BJ (cell line): ENCODE data around the gene EN1. TPM values are rescaled to one million over a fixed set of nuclear protein-coding genes. Genes with fewer than 3 reads are reported as not detected.

Experiments used
- CTCF ChIA-PET: fragments of 350-600 bp; formaldehyde crosslinking; extraction: SDS; loops from one replicate; lab custom pipeline; 2021; ENCODE audit warnings: antibody characterized with exemption, inconsistent platforms; lab: Yijun Ruan, JAX
- POLR2A ChIA-PET: fragments of 300-600 bp; sonication (Branson Sonifier 250); formaldehyde crosslinking; extraction: SDS; loops from one replicate; lab custom pipeline; 2021; ENCODE audit warnings: antibody characterized with exemption; lab: Charles Lee
- DNase-seq: peaks from one replicate; pipeline ENCODE4 v3.0.0-alpha.2; 2011; ENCODE audit warnings: low read depth
- H3K27me3 ChIP-seq: 2 replicates; pipeline ENCODE4 v1.6.0; 2011; ENCODE audit warnings: low read length; ENCODE audit not compliant: control insufficient read depth, insufficient read depth
- H3K36me3 ChIP-seq: 2 replicates; pipeline ENCODE4 v1.5.1; 2011; ENCODE audit warnings: low read length; ENCODE audit not compliant: control insufficient read depth, insufficient read depth
- H3K4me3 ChIP-seq: 2 replicates; pipeline ENCODE4 v1.5.1; 2011; ENCODE audit warnings: low read depth, mild to moderate bottlenecking, control low read depth, low read length
- polyA minus RNA-seq: library from RNA; depleted of rRNA, polyadenylated mRNA; stranded (reverse); fragments of >200 nt; gene quantifications from 2 replicates; pipeline ENCODE4 v1.2.3, GENCODE V29; 2011; rRNA and poly(A)+ RNA removed
- polyA plus RNA-seq: library from polyadenylated mRNA; depleted of rRNA; stranded (reverse); fragments of >200 nt; gene quantifications from 2 replicates; pipeline ENCODE4 v1.2.3, GENCODE V29; 2011; rRNA removed
- TF ChIP-seq, protein P1 (sequence below): IDR thresholded peaks from 2 replicates; pipeline ENCODE4 v1.5.1; 2011; ENCODE audit warnings: low read depth, mild to moderate bottlenecking, control low read depth, inconsistent platforms, low read length, moderate library complexity; ENCODE audit not compliant: insufficient read depth

EN1 gene
- polyA plus RNA-seq (not detected in 2 replicates), polyA minus RNA-seq (not detected in 2 replicates)

DNA sequence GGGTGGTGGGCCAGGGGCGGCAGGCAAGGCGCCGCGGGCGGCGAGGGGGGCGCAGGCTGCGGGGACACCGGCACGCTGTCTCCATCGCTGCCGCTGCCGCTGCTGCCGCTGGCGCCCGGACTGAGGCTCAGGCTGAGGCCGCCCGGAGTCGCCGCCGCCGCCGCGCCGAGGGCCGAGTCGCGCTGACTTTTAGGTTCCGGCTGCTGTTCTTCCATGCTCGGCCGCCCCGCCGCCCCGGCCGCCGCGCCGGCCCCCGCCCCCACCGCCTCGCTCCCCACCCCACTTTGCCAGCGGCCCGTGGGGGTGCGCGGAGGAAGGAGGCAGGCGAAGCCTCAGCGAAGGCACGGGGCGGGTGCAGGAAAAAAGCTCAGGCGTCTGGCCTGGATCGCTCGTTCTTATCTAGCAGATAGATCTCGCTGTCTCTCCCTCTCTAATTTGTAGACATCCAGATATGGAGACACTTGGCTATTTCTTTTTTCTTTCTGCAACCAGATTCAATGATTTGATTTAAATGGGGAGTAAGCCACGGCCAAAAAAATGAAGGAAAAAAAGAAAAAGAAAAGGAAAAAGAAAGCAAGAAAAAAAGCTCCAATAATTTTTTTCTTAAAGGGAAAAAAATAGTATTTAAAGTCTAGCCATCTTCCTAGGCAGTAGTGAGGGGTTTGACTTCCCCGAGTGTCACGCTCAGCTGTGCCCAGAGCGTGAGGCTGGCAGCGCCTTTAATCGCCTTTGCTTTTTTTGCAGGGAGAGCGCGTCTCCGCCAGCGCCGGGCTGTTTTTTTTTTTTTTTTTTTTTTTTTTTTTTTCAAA is at the start of gene EN1:
Gene EN1, minus strand, starts transcription at position 696 of the 809 bp plus-strand sequence. Its CDS starts 481 bp downstream, at position 215.
- ChIA-PET CTCF (interaction anchor here (0.8 to 1.6 kb wide), 2 partner anchors 8 to 669 kb away, joined by 3 to 8 read pairs; no protein-coding TSS in a partner anchor), POLR2A (no interaction called here)
- Histone ChIP-seq H3K36me3 (no peaks in the 10 kb centered on the region), H3K4me3 (no peak within 1 kb of the TSS; the same call in 1 of the 2 replicates), H3K27me3 (peaks cover 73% of the 10 kb centered on the region)
- TF ChIP-seq, protein P1, sequence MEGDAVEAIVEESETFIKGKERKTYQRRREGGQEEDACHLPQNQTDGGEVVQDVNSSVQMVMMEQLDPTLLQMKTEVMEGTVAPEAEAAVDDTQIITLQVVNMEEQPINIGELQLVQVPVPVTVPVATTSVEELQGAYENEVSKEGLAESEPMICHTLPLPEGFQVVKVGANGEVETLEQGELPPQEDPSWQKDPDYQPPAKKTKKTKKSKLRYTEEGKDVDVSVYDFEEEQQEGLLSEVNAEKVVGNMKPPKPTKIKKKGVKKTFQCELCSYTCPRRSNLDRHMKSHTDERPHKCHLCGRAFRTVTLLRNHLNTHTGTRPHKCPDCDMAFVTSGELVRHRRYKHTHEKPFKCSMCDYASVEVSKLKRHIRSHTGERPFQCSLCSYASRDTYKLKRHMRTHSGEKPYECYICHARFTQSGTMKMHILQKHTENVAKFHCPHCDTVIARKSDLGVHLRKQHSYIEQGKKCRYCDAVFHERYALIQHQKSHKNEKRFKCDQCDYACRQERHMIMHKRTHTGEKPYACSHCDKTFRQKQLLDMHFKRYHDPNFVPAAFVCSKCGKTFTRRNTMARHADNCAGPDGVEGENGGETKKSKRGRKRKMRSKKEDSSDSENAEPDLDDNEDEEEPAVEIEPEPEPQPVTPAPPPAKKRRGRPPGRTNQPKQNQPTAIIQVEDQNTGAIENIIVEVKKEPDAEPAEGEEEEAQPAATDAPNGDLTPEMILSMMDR, result no peak
- no peak for DNase-seq

- Histone ChIP-seq H3K36me3 (no peaks in the 10 kb centered on the region), H3K4me3 (no peak overlapping the region), H3K27me3 (no peaks in the 10 kb centered on the region)
- CTCF ChIA-PET, result interaction anchor here (2.0 kb wide), 1 partner anchor 11 kb away, joined by 6 read pairs; no protein-coding TSS in a partner anchor
- POLR2A ChIA-PET, result no interaction called here
- no peak for DNase-seq
- TF ChIP-seq, protein P1, result no peak
Observed at GRCh38 chr2:118893100-118893499, 45.7 kb upstream of the EN1 start.

GRCh38 chr2:118889995-118890394 is 42.5 kb upstream of the EN1 start:
- TF ChIP-seq, protein P1, result no peak
- Histone ChIP-seq H3K36me3 (no peaks in the 10 kb centered on the region), H3K27me3 (no peaks in the 10 kb centered on the region), H3K4me3 (no peak overlapping the region)
- POLR2A ChIA-PET, result no interaction called here
- CTCF ChIA-PET, result interaction anchor here (0.6 kb wide), 1 partner anchor 454 kb away, joined by 3 read pairs; no protein-coding TSS in a partner anchor
- DNase-seq, result no peak

GRCh38 chr2:118883792-118884191 is 36.3 kb upstream of the EN1 start:
- TF ChIP-seq, protein P1, result no peak
- Histone ChIP-seq H3K4me3 (no peak overlapping the region), H3K36me3 (no peaks in the 10 kb centered on the region), H3K27me3 (no peaks in the 10 kb centered on the region; the same call in 1 of the 2 replicates)
- DNase-seq, result no peak
- ChIA-PET CTCF (interaction anchor here (4.1 to 4.2 kb wide), 2 partner anchors 13 to 408 kb away, joined by 57 to 71 read pairs; no protein-coding TSS in a partner anchor), POLR2A (no interaction called here)

DNA sequence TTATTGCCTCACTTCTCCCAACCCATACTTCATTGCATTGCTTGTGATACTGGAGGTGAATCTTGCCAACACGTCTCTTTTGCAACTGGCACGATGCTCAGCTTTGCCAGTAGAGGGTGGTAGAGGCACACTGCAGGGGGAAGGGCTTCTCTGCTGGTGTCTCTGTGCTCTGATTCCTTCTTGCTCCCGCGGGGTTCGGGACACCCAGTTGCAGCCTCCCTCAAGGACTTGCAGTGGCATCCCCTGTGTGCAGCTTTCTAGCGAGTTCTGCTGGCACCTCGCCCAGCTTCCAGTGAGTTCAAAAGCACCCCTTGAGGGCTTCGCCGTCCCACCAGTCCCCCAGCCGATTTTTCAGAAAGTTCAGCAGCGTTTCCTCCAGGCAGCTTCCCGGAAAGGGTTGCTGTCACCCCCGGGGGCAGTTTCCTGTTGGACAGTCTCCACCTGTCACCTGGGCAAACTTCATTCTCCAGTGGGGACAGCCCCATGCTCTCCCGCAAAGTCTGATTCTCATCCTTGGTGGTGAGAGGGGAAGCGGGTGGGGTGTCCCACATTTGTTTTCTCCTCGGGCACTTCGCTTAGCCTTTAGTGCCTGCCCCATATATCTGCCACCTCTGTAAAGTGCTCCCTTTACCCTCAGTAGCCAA is 35.4 kb upstream of the EN1 start:
- TF ChIP-seq, protein P1, result peak; percentile 87
- H3K4me3 ChIP-seq, result no peak overlapping the region
- POLR2A ChIA-PET, result no interaction called here

More for the DNA sequence above, 35.4 kb upstream of the EN1 start:
- Histone ChIP-seq H3K36me3 (no peaks in the 10 kb centered on the region), H3K27me3 (no peaks in the 10 kb centered on the region; the same call in 1 of the 2 replicates)
- CTCF ChIA-PET, result interaction anchor here (0.7 to 4.2 kb wide), 13 partner anchors 11 to 666 kb away, joined by 3 to 71 read pairs (median 6); no protein-coding TSS in a partner anchor
- no peak for DNase-seq
